Measurements from ENCODE around the gene SLC2A13.

DNA sequence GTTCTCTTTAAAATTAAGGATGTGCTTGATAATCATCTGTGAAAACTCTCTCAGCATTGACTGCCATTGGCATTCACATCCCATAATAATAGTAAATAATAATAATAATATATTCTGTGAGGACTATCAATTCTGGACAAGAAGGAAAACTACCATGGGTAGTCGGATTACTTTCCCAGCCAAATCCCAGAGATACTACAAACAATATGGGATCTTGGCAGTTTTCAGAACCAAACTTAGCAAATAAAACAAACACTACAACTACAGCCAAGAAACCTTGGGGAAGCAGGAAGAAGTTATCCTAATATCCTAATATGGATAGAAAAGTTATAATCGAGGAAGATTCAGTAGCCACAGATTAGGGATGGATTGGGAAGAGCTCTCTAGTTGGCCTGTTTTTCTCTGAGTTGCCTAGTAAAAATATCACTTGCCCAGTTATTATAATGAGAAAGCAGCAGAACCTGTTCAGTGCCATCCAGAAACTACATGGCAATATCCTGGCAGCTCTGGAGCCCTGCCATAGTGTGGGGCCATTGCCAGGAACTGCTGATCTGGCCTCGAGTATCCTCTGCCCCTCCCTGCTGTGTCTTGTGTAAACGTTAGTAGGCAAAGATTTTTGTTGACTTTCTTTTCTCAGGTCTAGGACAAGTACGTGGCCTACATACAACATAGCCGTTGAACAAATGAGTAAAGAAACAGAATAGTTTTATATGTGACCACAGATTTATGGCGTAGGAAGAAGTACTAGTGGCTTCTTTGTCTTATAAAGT, 193.5 kb downstream of the SLC2A13 start:
- TF ChIP-seq, protein P1, sequence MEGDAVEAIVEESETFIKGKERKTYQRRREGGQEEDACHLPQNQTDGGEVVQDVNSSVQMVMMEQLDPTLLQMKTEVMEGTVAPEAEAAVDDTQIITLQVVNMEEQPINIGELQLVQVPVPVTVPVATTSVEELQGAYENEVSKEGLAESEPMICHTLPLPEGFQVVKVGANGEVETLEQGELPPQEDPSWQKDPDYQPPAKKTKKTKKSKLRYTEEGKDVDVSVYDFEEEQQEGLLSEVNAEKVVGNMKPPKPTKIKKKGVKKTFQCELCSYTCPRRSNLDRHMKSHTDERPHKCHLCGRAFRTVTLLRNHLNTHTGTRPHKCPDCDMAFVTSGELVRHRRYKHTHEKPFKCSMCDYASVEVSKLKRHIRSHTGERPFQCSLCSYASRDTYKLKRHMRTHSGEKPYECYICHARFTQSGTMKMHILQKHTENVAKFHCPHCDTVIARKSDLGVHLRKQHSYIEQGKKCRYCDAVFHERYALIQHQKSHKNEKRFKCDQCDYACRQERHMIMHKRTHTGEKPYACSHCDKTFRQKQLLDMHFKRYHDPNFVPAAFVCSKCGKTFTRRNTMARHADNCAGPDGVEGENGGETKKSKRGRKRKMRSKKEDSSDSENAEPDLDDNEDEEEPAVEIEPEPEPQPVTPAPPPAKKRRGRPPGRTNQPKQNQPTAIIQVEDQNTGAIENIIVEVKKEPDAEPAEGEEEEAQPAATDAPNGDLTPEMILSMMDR (IDR thresholded peaks at IDR 0.05; ENCODE audit: extremely low read depth in 1 of 2, insufficient read depth in 1 of 2, low read depth in 1 of 2, low read length in 2 of 2) = no peak
- no peak for TF ChIP-seq POLR2AphosphoS5 (IDR thresholded peaks at IDR 0.05; ENCODE audit: insufficient read depth, low read depth, low read length)
- TF ChIP-seq POLR2A (IDR thresholded peaks at IDR 0.05; ENCODE audit: low read depth, low read length) = no peak
- TF ChIP-seq MYC (IDR thresholded peaks at IDR 0.05; ENCODE audit: low read depth, low read length) = no peak
